ENCODE measurements around the gene GNAI3.

The GNAI3 gene

DNA sequence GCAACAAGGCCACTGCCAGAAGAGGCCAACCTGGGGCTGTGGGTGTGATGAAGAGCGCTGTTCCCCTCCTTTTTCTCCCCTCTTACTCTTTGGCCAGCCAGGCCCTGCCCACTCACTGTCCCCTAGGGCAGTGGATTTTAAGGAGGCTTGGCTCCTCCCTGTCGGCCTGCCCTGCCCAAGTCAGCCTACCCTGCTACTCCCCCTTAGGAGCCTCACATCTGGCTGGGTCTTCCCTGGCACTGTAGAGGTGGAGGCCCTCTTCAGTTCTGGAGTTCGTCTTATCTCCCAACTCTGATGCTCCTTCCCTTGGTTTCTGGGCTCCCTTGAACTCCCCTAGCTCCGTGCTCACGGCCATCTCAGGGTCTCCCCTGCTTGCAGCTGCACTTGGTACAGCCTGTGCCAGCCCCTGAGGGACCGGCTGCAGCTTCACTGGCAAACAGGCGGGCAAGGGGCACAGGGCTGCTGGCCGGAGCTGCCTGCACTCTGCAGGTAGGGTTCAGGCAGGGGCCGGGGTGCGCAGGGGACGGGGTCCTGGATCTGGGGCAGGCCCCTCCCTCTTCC is 75.3 kb downstream of the GNAI3 start:
- Histone ChIP-seq H3K4me3 (ENCODE audit: low read depth in 1 of 2, low read length in 2 of 2) (no peak overlapping the region), H3K27ac (ENCODE audit: low read length) (peak overlapping the region; percentile 10; the same call in 1 of the 2 replicates), H3K4me2 (ENCODE audit: insufficient read depth, low read length) (no peak overlapping the region), H3K27me3 (ENCODE audit: insufficient read depth, low read length, poor library complexity) (no peaks in the 10 kb centered on the region), H3K9ac (ENCODE audit: low read depth, low read length) (no peak overlapping the region; the same call in 1 of the 2 replicates), H4K20me1 (ENCODE audit: insufficient read depth, low read length) (peaks cover 16% of the 10 kb centered on the region; the same call in 1 of the 2 replicates), H3K9me3 (ENCODE audit: insufficient read depth, low read length, severe bottlenecking) (no peaks in the 10 kb centered on the region), H2AFZ (ENCODE audit: low read depth, low read length) (no peak overlapping the region), H3K36me3 (ENCODE audit: insufficient read depth, low read length) (peaks cover 23% of the 10 kb centered on the region), H3K4me1 (ENCODE audit: insufficient read depth, low read length) (peaks cover 40% of the 10 kb centered on the region), H3K79me2 (ENCODE audit: insufficient read depth, low read length) (peaks cover 44% of the 10 kb centered on the region)
- TF ChIP-seq EZH2 (IDR thresholded peaks at IDR 0.05; ENCODE audit: borderline replicate concordance, low read depth, low read length, severe bottlenecking) = no peak
- TF ChIP-seq, protein P1, sequence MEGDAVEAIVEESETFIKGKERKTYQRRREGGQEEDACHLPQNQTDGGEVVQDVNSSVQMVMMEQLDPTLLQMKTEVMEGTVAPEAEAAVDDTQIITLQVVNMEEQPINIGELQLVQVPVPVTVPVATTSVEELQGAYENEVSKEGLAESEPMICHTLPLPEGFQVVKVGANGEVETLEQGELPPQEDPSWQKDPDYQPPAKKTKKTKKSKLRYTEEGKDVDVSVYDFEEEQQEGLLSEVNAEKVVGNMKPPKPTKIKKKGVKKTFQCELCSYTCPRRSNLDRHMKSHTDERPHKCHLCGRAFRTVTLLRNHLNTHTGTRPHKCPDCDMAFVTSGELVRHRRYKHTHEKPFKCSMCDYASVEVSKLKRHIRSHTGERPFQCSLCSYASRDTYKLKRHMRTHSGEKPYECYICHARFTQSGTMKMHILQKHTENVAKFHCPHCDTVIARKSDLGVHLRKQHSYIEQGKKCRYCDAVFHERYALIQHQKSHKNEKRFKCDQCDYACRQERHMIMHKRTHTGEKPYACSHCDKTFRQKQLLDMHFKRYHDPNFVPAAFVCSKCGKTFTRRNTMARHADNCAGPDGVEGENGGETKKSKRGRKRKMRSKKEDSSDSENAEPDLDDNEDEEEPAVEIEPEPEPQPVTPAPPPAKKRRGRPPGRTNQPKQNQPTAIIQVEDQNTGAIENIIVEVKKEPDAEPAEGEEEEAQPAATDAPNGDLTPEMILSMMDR (IDR thresholded peaks at IDR 0.05; ENCODE audit: borderline replicate concordance, extremely low read depth, low read length, poor library complexity, severe bottlenecking) = no peak
- DNase-seq (peak; percentile 33), ATAC-seq (ENCODE audit: insufficient read depth, low read depth) (no peak)

DNA sequence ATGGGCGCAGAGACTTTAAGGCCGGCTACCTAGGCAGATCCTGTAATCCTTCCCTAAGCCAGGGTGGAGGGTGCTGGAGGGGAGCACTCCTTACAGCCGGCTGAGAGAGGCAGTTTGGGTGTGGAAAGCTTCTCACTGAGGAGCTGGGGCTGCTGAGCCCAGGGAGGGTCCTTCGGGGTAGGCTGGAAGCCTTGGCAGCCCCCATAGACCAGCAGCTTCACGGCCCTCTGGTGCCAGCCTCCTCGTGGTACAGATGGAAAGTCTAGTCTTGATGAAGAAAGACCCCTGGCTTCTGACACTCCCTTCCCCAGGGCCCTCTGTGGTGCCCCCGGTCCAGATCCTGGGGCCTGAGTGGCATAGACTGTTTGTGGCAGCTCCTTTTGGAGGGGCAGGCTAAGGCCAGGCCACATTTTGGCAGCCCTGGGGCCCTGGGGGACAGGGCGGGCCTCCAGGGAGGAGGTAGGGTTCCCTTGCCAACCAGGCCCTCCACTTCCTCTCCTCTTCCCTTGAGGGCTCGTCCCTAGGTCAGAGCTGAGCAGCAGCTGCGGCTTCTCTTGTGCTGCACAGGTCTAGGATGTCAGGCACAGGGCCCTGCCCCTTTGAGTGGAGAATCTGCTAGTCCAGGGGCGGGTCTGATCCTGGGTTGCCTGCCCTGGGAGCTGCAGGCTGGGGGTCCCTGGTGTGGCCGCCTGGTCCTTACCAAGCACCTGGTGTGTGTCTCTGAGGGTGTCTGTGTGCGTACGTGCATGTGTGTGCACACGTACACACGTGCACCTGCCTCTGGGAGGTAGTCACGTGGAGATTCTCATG is 76.0 kb downstream of the GNAI3 start:
- Histone ChIP-seq H3K27ac (ENCODE audit: low read length) (0 out of 2 replicates have a peak overlapping the region, but pooled peaks have one; percentile 7), H2AFZ (ENCODE audit: low read depth, low read length) (no peak overlapping the region), H3K4me3 (ENCODE audit: low read depth in 1 of 2, low read length in 2 of 2) (no peak overlapping the region), H4K20me1 (ENCODE audit: insufficient read depth, low read length) (peaks cover 16% of the 10 kb centered on the region; the same call in 1 of the 2 replicates), H3K4me1 (ENCODE audit: insufficient read depth, low read length) (peaks cover 33% of the 10 kb centered on the region), H3K79me2 (ENCODE audit: insufficient read depth, low read length) (peaks cover 44% of the 10 kb centered on the region), H3K4me2 (ENCODE audit: insufficient read depth, low read length) (no peak overlapping the region), H3K9ac (ENCODE audit: low read depth, low read length) (no peak overlapping the region), H3K9me3 (ENCODE audit: insufficient read depth, low read length, severe bottlenecking) (no peaks in the 10 kb centered on the region), H3K27me3 (ENCODE audit: insufficient read depth, low read length, poor library complexity) (no peaks in the 10 kb centered on the region), H3K36me3 (ENCODE audit: insufficient read depth, low read length) (peaks cover 30% of the 10 kb centered on the region)
- ATAC-seq (ENCODE audit: insufficient read depth, low read depth) (no peak), DNase-seq (peak; percentile 47)
- TF ChIP-seq EZH2 (IDR thresholded peaks at IDR 0.05; ENCODE audit: borderline replicate concordance, low read depth, low read length, severe bottlenecking) = no peak
- TF ChIP-seq, protein P1 (IDR thresholded peaks at IDR 0.05; ENCODE audit: borderline replicate concordance, extremely low read depth, low read length, poor library complexity, severe bottlenecking) = no peak

DNA sequence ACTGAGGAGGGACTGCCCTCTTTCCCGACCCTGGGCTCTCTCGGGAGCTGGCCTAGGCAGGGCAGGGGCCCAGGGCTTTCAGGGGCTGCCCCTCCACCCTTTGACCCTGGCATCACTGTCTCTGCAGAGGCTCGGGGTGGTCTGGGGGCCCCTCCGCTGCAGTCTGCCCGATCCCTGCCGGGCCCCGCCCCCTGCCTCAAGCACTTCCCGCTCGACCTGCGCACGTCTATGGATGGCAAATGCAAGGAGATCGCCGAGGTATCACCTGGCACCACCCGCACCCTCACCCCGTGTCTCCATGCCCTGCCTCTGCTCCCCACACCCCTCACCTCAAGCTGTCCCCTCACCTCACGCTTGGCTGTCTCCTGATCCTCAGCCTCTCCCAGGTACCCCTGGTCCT is 76.8 kb downstream of the GNAI3 start:
- H4K20me1 ChIP-seq (ENCODE audit: insufficient read depth, low read length) = peaks cover 16% of the 10 kb centered on the region; the same call in 1 of the 2 replicates
- DNase-seq = no peak
- H3K27ac ChIP-seq (ENCODE audit: low read length) = no peak overlapping the region
- H3K79me2 ChIP-seq (ENCODE audit: insufficient read depth, low read length) = peaks cover 40% of the 10 kb centered on the region
- H3K36me3 ChIP-seq (ENCODE audit: insufficient read depth, low read length) = peaks cover 38% of the 10 kb centered on the region
- no peak overlapping the region for H2AFZ ChIP-seq (ENCODE audit: low read depth, low read length)
- no peaks in the 10 kb centered on the region for H3K27me3 ChIP-seq (ENCODE audit: insufficient read depth, low read length, poor library complexity)
- no peak for ATAC-seq (ENCODE audit: insufficient read depth, low read depth)
- no peak overlapping the region for H3K4me2 ChIP-seq (ENCODE audit: insufficient read depth, low read length)
- H3K9me3 ChIP-seq (ENCODE audit: insufficient read depth, low read length, severe bottlenecking) = no peaks in the 10 kb centered on the region
- peaks cover 29% of the 10 kb centered on the region for H3K4me1 ChIP-seq (ENCODE audit: insufficient read depth, low read length)
- H3K9ac ChIP-seq (ENCODE audit: low read depth, low read length) = no peak overlapping the region
- TF ChIP-seq EZH2 (IDR thresholded peaks at IDR 0.05; ENCODE audit: borderline replicate concordance, low read depth, low read length, severe bottlenecking) = no peak
- TF ChIP-seq, protein P1 (IDR thresholded peaks at IDR 0.05; ENCODE audit: borderline replicate concordance, extremely low read depth, low read length, poor library complexity, severe bottlenecking) = no peak
- no peak overlapping the region for H3K4me3 ChIP-seq (ENCODE audit: low read depth in 1 of 2, low read length in 2 of 2)

Data from DND-41 (cell line).